Fibroblast of pulmonary artery (primary cell): ENCODE data around the gene DLGAP3.

ENCODE experiments used
- DNase-seq: peaks from one replicate; pipeline ENCODE4 v3.0.0-alpha.2; 2010; ENCODE audit warnings: low read depth
- H3K4me3 ChIP-seq: replicated peaks from 2 replicates; pipeline ENCODE4 v1.5.1; 2011; ENCODE audit warnings: low read depth, mild to moderate bottlenecking, control low read depth, low read length, moderate library complexity
- CTCF ChIP-seq: IDR thresholded peaks from 2 replicates; pipeline ENCODE4 v1.5.1; 2011; ENCODE audit warnings: mild to moderate bottlenecking, control low read depth, low read length, inconsistent platforms; ENCODE audit errors: missing control alignments

DLGAP3 gene

DNA sequence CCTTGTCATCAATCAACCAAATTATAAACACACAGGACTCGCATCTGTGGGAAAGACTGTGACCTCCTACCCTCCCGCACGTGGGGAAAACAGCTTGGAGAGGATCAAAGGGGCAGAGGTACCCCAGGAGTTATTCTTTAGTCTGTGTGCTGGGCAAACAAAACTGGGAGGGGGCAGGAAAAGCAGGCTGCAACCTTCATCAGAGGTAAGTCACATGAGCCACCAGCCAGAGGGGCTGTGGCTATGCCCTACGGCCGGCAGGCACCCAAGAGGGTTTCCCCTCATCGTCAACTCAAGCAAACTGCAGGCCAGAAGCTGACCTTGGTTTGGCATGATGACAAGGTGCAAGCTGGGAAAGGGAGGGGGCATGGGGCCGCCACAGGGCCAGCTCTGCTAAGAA, 82.4 kb downstream of the DLGAP3 start:
- TF ChIP-seq CTCF, result no peak
- no peak for DNase-seq
- no peak overlapping the region for H3K4me3 ChIP-seq

GRCh38 chr1:34846265-34846664, 83.2 kb downstream of the DLGAP3 start:
- DNase-seq, result no peak
- no peak for TF ChIP-seq CTCF
- H3K4me3 ChIP-seq, result no peak overlapping the region

DNA sequence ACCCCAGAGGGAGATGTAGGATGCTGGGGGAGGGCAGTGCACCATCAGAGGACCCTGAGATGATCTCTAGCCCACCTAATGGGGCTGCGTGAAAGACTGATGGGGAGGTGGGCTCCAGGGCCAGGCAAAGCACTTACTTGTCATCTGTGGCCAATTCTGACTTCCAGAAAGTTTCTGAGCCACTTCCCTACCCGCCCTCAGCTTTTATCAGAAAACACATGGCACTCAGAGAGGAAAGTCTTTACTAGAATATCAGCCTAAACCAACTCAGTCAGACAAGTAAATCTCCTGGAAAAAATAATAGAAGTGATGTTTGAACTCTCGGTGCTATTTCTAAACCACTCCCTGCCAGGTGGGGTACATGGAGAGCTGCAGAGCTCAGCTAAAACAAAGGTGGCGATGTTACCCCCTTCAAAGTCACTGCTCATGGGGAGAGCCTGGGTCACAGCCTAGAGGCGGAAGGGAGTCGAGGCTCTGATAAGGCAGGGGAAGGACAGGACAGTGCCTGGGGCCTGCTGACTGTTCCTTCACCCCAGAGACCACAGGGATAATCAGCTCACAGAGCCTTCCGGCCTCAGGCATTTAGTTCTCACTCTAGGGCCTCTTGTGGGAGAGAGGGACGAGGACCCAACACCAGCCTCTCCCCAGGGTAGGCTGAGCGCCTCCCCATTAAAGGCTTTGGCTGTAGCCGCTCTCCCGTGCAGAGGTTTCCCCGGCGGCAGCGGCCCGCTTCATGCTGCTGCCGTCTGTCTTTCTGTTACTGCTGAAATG, 84.1 kb downstream of the DLGAP3 start:
- no peak for TF ChIP-seq CTCF
- H3K4me3 ChIP-seq, result no peak overlapping the region
- DNase-seq, result no peak

GRCh38 chr1:34844252-34844634, 85.2 kb downstream of the DLGAP3 start:
- no peak for DNase-seq
- H3K4me3 ChIP-seq, result no peak overlapping the region
- no peak for TF ChIP-seq CTCF

GRCh38 chr1:34843392-34844251, 85.8 kb downstream of the DLGAP3 start:
- no peak overlapping the region for H3K4me3 ChIP-seq
- peak; percentile 56 for DNase-seq
- TF ChIP-seq CTCF, result no peak

- no peak overlapping the region for H3K4me3 ChIP-seq
- peak; percentile 39 for DNase-seq
- TF ChIP-seq CTCF, result no peak
Observed at GRCh38 chr1:34842952-34843371, 86.5 kb downstream of the DLGAP3 start.
